Endothelial cell of umbilical vein (primary cell): ENCODE results near the gene MAD2L2.

Experiments used
- EZH2 ChIP-seq: IDR thresholded peaks from 2 replicates; pipeline ENCODE4 v1.6.1; 2012; ENCODE audit warnings: borderline replicate concordance, low read depth, mild to moderate bottlenecking, moderate library complexity, low read length, inconsistent platforms; ENCODE audit not compliant: severe bottlenecking
- GATA2 ChIP-seq: IDR thresholded peaks from 2 replicates; pipeline ENCODE4 v1.7.0; 2011; ENCODE audit warnings: low read depth, mild to moderate bottlenecking, moderate library complexity, mixed read lengths, low read length; ENCODE audit not compliant: insufficient read length, insufficient read depth
- POLR2A ChIP-seq: IDR thresholded peaks from 2 replicates; pipeline ENCODE4 v1.6.1; 2012; ENCODE audit warnings: low read depth, mild to moderate bottlenecking, control low read depth, low read length
- POLR2AphosphoS5 ChIP-seq: IDR thresholded peaks from 2 replicates; pipeline ENCODE4 v1.6.1; 2012; ENCODE audit warnings: low read depth, mild to moderate bottlenecking, control low read depth, low read length, moderate library complexity; ENCODE audit not compliant: insufficient read depth
- TF ChIP-seq, protein P1 (sequence below), 2 donors: IDR thresholded peaks; 1 replicate in 1 of 2; 2 replicates in 1 of 2; pipeline ENCODE4 v1.5.1; 2011; ENCODE audit warnings: low read length in 2 of 2, mild to moderate bottlenecking in 2 of 2, moderate library complexity in 2 of 2, control low read depth in 1 of 2, inconsistent platforms in 1 of 2, low read depth in 1 of 2; ENCODE audit not compliant: insufficient read depth in 1 of 2; ENCODE audit errors: extremely low read depth in 1 of 2
- TF ChIP-seq, protein P2 (sequence below): IDR thresholded peaks from 2 replicates; pipeline ENCODE4 v1.6.1; 2011; ENCODE audit not compliant: insufficient read depth, insufficient read length

DNA sequence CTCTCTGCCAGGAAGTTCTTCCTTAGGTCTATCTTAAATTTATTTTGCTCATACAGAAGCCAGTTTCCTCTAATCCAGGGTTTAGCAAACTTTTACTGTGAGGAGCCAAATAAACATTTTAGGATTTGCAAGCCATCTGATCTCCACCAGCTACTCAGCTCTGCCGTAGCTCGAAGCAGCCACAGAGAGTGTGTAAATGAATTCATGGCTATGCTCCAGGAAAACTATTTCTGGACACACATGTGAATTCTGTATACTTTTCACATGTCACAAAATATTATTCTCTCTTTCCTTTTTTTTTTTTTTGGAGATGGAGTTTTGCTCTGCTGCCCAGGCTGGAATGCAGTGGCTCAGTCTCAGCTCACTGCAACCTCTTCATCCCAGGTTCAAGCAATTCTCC is 41.6 kb upstream of the MAD2L2 start:
- TF ChIP-seq, protein P1, sequence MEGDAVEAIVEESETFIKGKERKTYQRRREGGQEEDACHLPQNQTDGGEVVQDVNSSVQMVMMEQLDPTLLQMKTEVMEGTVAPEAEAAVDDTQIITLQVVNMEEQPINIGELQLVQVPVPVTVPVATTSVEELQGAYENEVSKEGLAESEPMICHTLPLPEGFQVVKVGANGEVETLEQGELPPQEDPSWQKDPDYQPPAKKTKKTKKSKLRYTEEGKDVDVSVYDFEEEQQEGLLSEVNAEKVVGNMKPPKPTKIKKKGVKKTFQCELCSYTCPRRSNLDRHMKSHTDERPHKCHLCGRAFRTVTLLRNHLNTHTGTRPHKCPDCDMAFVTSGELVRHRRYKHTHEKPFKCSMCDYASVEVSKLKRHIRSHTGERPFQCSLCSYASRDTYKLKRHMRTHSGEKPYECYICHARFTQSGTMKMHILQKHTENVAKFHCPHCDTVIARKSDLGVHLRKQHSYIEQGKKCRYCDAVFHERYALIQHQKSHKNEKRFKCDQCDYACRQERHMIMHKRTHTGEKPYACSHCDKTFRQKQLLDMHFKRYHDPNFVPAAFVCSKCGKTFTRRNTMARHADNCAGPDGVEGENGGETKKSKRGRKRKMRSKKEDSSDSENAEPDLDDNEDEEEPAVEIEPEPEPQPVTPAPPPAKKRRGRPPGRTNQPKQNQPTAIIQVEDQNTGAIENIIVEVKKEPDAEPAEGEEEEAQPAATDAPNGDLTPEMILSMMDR (IDR thresholded peaks at IDR 0.05; ENCODE audit: extremely low read depth in 1 of 2, insufficient read depth in 1 of 2, low read depth in 1 of 2, low read length in 2 of 2) = no peak
- no peak for TF ChIP-seq POLR2AphosphoS5
- no peak for TF ChIP-seq POLR2A
- TF ChIP-seq EZH2 = no peak
- TF ChIP-seq, protein P2, sequence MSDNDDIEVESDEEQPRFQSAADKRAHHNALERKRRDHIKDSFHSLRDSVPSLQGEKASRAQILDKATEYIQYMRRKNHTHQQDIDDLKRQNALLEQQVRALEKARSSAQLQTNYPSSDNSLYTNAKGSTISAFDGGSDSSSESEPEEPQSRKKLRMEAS = no peak
- TF ChIP-seq GATA2 = no peak
